GM21360 (cell line): ENCODE measurements around the gene CCNA2.

ENCODE experiments used
- ATAC-seq: cut with Tn5 transposase; IDR thresholded peaks from one replicate; pipeline ENCODE4 v1.9.1; 2021; ENCODE audit warnings: mild to moderate bottlenecking, moderate library complexity; ENCODE audit not compliant: unreplicated experiment

CCNA2 gene

DNA sequence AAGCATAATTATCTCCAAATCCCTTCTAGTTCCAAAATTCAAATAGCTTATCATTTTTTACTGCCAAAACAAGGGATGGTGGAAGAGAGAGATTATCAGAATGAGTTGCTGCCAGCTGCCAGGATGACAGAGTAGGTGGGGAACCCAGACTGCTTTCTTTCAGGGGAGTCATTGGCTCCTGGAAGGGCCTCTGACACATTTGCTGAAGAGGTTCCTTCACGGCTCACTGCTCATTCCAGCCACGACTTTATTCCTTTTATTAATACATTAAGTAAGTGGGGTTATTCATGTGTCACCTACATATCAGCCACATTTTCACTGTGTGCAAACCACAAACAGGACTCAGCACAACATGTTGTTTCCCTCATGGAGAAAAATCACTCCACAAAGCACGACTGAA, 46.1 kb downstream of the CCNA2 start:
- ATAC-seq: peak; percentile 72

DNA sequence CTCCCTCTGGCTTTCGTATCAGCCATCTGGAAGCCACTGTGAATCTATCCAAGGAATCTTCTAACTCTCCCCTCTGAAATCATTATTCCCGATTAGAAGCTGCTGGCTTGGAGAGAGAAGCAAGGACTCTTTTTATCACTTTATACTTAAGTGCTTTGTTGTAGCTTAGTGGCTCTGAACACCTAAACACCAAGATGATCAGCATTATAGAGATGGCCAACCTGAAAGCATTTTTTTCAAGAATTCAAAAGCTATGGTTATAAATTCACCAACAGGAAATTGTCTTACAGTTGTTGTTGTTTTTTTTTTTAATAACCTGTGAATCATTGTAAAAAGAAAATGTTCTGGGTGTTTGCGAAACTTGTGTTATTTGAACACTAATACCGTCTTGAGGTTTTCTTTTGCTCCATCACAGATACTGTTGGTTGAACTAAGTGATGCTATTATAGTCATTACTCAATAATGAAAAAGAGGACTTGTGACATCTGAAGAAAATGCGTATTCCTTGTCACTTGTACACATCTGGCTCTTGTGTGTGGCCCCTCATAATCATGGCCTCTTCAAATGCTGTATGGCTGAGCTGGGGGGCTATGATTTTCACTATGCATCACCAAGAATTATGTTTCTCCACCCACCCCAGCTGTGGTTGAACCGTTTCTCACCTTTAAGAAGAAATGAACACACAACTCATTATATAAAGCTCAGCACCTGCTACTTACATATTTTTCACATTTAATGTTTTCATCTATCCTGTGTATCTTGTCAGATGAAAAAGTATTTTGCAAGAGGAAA, 46.9 kb downstream of the CCNA2 start:
- ATAC-seq: no peak

DNA sequence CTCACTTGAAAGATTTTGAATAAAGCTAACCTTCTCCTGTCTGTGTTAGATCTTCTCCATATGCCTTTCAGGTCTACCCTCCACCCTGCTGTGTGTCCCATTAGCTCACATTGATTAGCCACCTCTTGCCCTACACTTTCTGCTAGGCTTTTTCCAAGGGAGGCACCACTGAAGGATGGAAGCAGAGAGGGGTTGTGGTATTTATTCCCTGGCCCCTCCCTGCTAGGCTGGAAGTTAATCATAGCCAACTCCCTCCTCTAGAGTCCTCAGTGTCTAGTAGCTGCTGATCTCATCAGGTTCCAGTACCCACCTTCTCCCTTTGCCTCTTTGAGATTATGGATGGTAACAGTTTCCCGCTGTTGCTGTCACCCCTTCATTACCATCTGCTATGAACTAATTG, 49.8 kb downstream of the CCNA2 start:
- no peak for ATAC-seq

DNA sequence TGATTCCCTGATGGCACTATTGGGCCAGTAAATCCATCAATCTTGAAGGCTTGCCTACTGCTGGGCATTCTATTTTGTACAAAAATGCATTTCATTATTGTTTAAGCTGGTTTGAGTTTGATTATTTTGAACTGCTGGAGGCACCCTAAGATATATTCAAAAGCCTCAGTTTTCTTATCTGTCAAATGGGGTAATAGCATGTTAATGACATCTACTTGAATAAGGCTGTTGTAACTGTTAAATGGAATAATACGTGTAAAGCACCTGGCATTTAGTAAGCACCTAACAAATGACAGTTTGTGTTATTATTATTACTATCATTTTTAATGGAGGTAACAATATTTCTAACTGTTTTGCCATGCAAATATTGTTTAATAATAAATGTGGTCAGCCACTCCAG, 51.8 kb downstream of the CCNA2 start:
- no peak for ATAC-seq

GRCh38 chr4:121769341-121769740, 54.3 kb downstream of the CCNA2 start:
- no peak for ATAC-seq

GRCh38 chr4:121767166-121767565, 56.5 kb downstream of the CCNA2 start:
- no peak for ATAC-seq
